Measurements from ENCODE around the gene JAK1.

DNA sequence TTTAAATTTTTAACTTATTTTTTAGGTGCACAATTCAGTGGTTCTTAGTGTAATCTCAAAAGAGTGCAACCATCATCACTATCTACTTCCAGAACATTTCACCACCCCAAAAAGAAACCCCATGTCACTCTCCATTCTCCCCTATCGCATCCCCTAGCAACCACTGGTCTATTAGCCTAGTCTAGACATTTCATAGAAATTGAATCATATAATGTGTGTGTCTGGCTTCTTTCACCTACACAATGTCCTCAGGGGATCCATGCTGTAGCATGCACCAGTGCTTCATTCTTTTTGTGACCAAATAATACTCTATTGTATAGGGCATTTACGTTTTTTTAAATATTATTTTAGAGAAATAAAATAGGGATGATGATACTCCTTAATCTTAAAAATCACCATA lies 64.7 kb downstream of the JAK1 start:
- TF ChIP-seq, protein P1, sequence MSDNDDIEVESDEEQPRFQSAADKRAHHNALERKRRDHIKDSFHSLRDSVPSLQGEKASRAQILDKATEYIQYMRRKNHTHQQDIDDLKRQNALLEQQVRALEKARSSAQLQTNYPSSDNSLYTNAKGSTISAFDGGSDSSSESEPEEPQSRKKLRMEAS (IDR thresholded peaks at IDR 0.05), result no peak
- TF ChIP-seq EP300 (IDR thresholded peaks at IDR 0.05; ENCODE audit: borderline replicate concordance) (no peak), CREB1 (IDR thresholded peaks at IDR 0.05; ENCODE audit: low read depth) (no peak), TAF1 (IDR thresholded peaks at IDR 0.05; ENCODE audit: low read depth) (no peak), CEBPB (IDR thresholded peaks at IDR 0.05) (no peak), ZBTB7A (IDR thresholded peaks at IDR 0.05; ENCODE audit: low read depth) (no peak), RAD21 (IDR thresholded peaks at IDR 0.05; ENCODE audit: low read depth) (no peak)
- TF ChIP-seq, protein P2, sequence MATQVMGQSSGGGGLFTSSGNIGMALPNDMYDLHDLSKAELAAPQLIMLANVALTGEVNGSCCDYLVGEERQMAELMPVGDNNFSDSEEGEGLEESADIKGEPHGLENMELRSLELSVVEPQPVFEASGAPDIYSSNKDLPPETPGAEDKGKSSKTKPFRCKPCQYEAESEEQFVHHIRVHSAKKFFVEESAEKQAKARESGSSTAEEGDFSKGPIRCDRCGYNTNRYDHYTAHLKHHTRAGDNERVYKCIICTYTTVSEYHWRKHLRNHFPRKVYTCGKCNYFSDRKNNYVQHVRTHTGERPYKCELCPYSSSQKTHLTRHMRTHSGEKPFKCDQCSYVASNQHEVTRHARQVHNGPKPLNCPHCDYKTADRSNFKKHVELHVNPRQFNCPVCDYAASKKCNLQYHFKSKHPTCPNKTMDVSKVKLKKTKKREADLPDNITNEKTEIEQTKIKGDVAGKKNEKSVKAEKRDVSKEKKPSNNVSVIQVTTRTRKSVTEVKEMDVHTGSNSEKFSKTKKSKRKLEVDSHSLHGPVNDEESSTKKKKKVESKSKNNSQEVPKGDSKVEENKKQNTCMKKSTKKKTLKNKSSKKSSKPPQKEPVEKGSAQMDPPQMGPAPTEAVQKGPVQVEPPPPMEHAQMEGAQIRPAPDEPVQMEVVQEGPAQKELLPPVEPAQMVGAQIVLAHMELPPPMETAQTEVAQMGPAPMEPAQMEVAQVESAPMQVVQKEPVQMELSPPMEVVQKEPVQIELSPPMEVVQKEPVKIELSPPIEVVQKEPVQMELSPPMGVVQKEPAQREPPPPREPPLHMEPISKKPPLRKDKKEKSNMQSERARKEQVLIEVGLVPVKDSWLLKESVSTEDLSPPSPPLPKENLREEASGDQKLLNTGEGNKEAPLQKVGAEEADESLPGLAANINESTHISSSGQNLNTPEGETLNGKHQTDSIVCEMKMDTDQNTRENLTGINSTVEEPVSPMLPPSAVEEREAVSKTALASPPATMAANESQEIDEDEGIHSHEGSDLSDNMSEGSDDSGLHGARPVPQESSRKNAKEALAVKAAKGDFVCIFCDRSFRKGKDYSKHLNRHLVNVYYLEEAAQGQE (IDR thresholded peaks at IDR 0.05; ENCODE audit: low read depth), result no peak

Data from Ishikawa (cell line).